GM23248 (cell line): Measurements from ENCODE around the gene OR8B4.

Experiments
- EZH2 ChIP-seq: fragments of 200-600 bp; sonication (generic); IDR thresholded peaks from 2 replicates; pipeline ENCODE4 v1.6.1; 2018; ENCODE audit warnings: antibody characterized with exemption, mild to moderate bottlenecking; ENCODE audit not compliant: insufficient read depth, poor library complexity, severe bottlenecking
- EZH2phosphoT487 ChIP-seq: fragments of 200-600 bp; sonication (generic); IDR thresholded peaks from 2 replicates; pipeline ENCODE4 v1.6.1; 2018; ENCODE audit warnings: antibody characterized with exemption, moderate library complexity, mild to moderate bottlenecking, low read depth; ENCODE audit not compliant: insufficient read depth

DNA sequence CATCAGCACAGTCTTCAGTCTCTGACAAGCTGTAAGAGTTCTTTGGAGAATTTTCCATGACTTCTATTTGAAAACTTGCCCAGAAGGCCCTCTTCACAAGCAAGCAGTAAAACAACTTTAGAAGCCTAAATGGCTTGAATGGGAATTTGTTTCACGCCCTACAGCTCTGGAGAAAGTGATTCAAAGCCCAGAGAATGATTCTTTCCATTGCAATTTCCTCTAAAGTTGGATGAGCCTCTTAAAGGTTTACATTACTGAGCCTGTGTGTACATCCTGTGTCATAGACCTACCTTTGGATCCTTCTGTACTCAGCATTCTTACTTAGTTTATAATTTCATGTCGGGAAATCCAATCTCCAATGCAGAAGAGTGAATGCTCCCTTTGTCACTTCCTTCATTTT is 19.1 kb downstream of the OR8B4 start:
- TF ChIP-seq EZH2 = no peak
- no peak for TF ChIP-seq EZH2phosphoT487
